NOMO-1 treated with DMSO at 0.1 percent for 48 hours (cell line): ENCODE data around the gene ASF1A.
"Not testable (repeated sequence)": the region's sequence is repeated elsewhere in the genome, so short reads cannot be mapped to it uniquely, and the experiment has no call there.

ENCODE experiments used
- DNase-seq: peaks from one replicate; lab custom pipeline; 2025; ENCODE audit not compliant: unreplicated experiment; lab: John Stamatoyannopoulos, UW

ASF1A gene

GRCh38 chr6:118893807-118894424 is at the start of gene ASF1A:
Gene ASF1A (plus strand): TSS chr6:118894152. CDS start chr6:118894414, 262 bp downstream.
- peak; percentile 98 for DNase-seq

- DNase-seq = no peak
Observed at GRCh38 chr6:118844915-118845314, 49.0 kb upstream of the ASF1A start.

GRCh38 chr6:118853408-118853807 is 40.5 kb upstream of the ASF1A start:
- no peak for DNase-seq

- no peak for DNase-seq
Observed at GRCh38 chr6:118856301-118856700, 37.7 kb upstream of the ASF1A start.

GRCh38 chr6:118859517-118860064 is 34.4 kb upstream of the ASF1A start:
- DNase-seq = peak; percentile 8

- DNase-seq = no peak
Observed at GRCh38 chr6:118860363-118860762, 33.6 kb upstream of the ASF1A start.

- DNase-seq = no peak
Observed at GRCh38 chr6:118860880-118861279, 33.1 kb upstream of the ASF1A start.

- DNase-seq = no peak
Observed at GRCh38 chr6:118862443-118862842, 31.5 kb upstream of the ASF1A start.

- DNase-seq = no peak
Observed at GRCh38 chr6:118864341-118865099, 29.4 kb upstream of the ASF1A start.

- DNase-seq = no peak
Observed at GRCh38 chr6:118865100-118865391, 28.9 kb upstream of the ASF1A start.

- no peak for DNase-seq
Observed at GRCh38 chr6:118867181-118867580, 26.8 kb upstream of the ASF1A start.

- not testable (repeated sequence) for DNase-seq
Observed at GRCh38 chr6:118868901-118869300, 25.1 kb upstream of the ASF1A start.

- no peak for DNase-seq
Observed at GRCh38 chr6:118869350-118869749, 24.6 kb upstream of the ASF1A start.

- no peak for DNase-seq
Observed at GRCh38 chr6:118869894-118870589, 23.9 kb upstream of the ASF1A start.

- no peak for DNase-seq
Observed at GRCh38 chr6:118871331-118871730, 22.6 kb upstream of the ASF1A start.

GRCh38 chr6:118872318-118872717 is 21.6 kb upstream of the ASF1A start:
- DNase-seq = no peak

- no peak for DNase-seq
Observed at GRCh38 chr6:118872726-118873125, 21.2 kb upstream of the ASF1A start.

GRCh38 chr6:118873239-118873638 is 20.7 kb upstream of the ASF1A start:
- DNase-seq = no peak

GRCh38 chr6:118875672-118876071 is 18.3 kb upstream of the ASF1A start:
- DNase-seq = no peak

GRCh38 chr6:118876198-118876597 is 17.8 kb upstream of the ASF1A start:
- DNase-seq = no peak

- DNase-seq = no peak
Observed at GRCh38 chr6:118876814-118877213, 17.1 kb upstream of the ASF1A start.

- no peak for DNase-seq
Observed at GRCh38 chr6:118877806-118878205, 16.1 kb upstream of the ASF1A start.
